Suprapubic skin (tissue), 4 donors: Measurements from ENCODE around the gene THNSL1. TPM values are rescaled to one million over a fixed set of nuclear protein-coding genes. Genes with fewer than 3 reads are reported as not detected.

ENCODE experiments used
- DNase-seq, 2 donors: peaks; one replicate each; pipeline ENCODE4 v3.0.0-alpha.2; 2019; ENCODE audit warnings: low spot score in 2 of 2
- H3K27ac ChIP-seq: fragments of 200-600 bp; sonication (generic); one replicate; pipeline ENCODE4 v1.5.1; 2019
- H3K27me3 ChIP-seq: fragments of 200-600 bp; sonication (generic); one replicate; pipeline ENCODE4 v1.5.1; 2019
- H3K36me3 ChIP-seq: fragments of 200-600 bp; sonication (generic); one replicate; pipeline ENCODE4 v1.5.1; 2019
- H3K4me1 ChIP-seq: fragments of 200-600 bp; sonication (generic); one replicate; pipeline ENCODE4 v1.5.1; 2019
- H3K4me3 ChIP-seq: fragments of 200-600 bp; sonication (generic); one replicate; pipeline ENCODE4 v1.5.1; 2019; ENCODE audit warnings: mild to moderate bottlenecking
- H3K9me3 ChIP-seq: fragments of 200-600 bp; sonication (generic); one replicate; pipeline ENCODE4 v1.5.1; 2019
- EP300 ChIP-seq: sonication (generic); formaldehyde crosslinking; IDR thresholded peaks from one replicate; pipeline ENCODE4 v1.6.1; 2017; ENCODE audit warnings: antibody characterized with exemption
- POLR2A ChIP-seq, 2 donors: fragments of 450-650 bp; IDR thresholded peaks; one replicate each; pipeline ENCODE4 v1.6.1; 2017; ENCODE audit warnings: antibody characterized with exemption in 2 of 2, mild to moderate bottlenecking in 2 of 2, moderate library complexity in 2 of 2
- POLR2AphosphoS5 ChIP-seq, 3 donors: sonication (generic); formaldehyde crosslinking; IDR thresholded peaks; one replicate each; pipeline ENCODE4 v1.6.1; 2017; ENCODE audit warnings: antibody characterized with exemption in 3 of 3
- WGBS: methylation state at CpG from one replicate; pipeline ENCODE4 v1.1.5; 2018; 5-methylcytosine and 5-hydroxymethylcytosine counted together
- total RNA-seq, 4 donors: library from RNA; depleted of rRNA; stranded (reverse); fragments of >200 nt; gene quantifications; one replicate each; pipeline ENCODE4 v1.1.0, GENCODE V29; 2016
- TF ChIP-seq, protein P1 (sequence below), 2 donors: fragments of 200-600 bp in 1 of 2; fragments of 450-650 bp in 1 of 2; sonication (generic) in 1 of 2; IDR thresholded peaks; one replicate each; pipeline ENCODE4 v1.5.1; 2016 to 2019; ENCODE audit warnings: antibody characterized with exemption in 2 of 2, mild to moderate bottlenecking in 1 of 2, moderate library complexity in 1 of 2

Gene THNSL1
- total RNA-seq, 4 donors from 2014 or later = 1.1 to 2.2 (median 2.0) TPM

- Histone ChIP-seq H3K4me1 (no peaks in the 10 kb centered on the region), H3K27ac (no peak overlapping the region), H3K9me3 (no peaks in the 10 kb centered on the region), H3K27me3 (no peaks in the 10 kb centered on the region), H3K4me3 (no peak overlapping the region), H3K36me3 (no peaks in the 10 kb centered on the region)
- no peak for TF ChIP-seq POLR2AphosphoS5 (IDR thresholded peaks at IDR 0.05)
- no peak for TF ChIP-seq POLR2A (IDR thresholded peaks at IDR 0.05)
- TF ChIP-seq EP300 = no peak
- TF ChIP-seq, protein P1, sequence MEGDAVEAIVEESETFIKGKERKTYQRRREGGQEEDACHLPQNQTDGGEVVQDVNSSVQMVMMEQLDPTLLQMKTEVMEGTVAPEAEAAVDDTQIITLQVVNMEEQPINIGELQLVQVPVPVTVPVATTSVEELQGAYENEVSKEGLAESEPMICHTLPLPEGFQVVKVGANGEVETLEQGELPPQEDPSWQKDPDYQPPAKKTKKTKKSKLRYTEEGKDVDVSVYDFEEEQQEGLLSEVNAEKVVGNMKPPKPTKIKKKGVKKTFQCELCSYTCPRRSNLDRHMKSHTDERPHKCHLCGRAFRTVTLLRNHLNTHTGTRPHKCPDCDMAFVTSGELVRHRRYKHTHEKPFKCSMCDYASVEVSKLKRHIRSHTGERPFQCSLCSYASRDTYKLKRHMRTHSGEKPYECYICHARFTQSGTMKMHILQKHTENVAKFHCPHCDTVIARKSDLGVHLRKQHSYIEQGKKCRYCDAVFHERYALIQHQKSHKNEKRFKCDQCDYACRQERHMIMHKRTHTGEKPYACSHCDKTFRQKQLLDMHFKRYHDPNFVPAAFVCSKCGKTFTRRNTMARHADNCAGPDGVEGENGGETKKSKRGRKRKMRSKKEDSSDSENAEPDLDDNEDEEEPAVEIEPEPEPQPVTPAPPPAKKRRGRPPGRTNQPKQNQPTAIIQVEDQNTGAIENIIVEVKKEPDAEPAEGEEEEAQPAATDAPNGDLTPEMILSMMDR (IDR thresholded peaks at IDR 0.05) = no peak
- no peak for DNase-seq
- WGBS = 96% methylated on average over 4 of the region's 4 CpGs
These were observed 33.3 kb upstream of the THNSL1 start for GRCh38 chr10:24983130-24983529.

DNA sequence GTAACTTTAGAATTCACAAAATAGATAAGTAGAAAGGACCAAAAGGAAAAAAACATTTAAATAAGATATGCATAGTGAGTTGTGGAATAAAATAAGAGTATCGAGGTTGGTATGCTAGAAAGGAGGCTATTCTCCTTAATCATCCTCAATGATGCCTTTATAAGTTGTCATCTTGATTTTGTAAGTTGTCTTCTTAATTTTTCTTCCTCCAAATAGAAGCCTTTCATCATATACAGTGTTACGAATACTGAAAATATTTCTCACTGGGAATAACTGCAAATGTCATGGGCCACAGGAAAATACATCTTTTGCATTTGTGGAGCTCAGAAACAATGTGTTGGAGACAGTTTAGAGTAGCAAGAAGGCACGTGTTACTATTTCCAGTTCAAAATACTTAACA, 32.5 kb upstream of the THNSL1 start:
- DNase-seq = no peak
- H3K4me1 ChIP-seq = no peaks in the 10 kb centered on the region
- 80% methylated on average over 3 of the region's 3 CpGs for WGBS

DNA sequence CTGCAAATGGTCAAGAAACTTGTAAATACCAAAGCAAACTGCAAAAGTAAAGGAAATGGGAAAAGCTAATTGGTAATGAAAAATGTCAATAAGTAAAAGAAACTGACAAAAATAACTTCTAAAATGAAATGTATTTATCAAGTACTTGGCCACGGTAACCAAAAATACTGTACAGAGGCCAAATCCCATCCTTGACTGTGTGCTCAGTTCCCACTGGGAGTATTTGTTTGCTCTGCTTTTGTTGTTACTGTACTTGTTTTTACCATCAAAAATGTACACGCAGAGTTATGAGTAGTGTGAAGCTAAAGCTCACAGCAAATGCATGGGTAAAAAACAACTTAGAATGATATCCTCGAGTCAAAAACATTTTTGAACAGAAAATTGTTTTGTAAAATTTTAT, 31.5 kb upstream of the THNSL1 start:
- no peak for DNase-seq
- Histone ChIP-seq H3K9me3 (no peaks in the 10 kb centered on the region), H3K4me3 (no peak overlapping the region), H3K27me3 (no peaks in the 10 kb centered on the region), H3K4me1 (no peaks in the 10 kb centered on the region), H3K36me3 (no peaks in the 10 kb centered on the region), H3K27ac (no peak overlapping the region)
- TF ChIP-seq EP300 (no peak), POLR2AphosphoS5 (IDR thresholded peaks at IDR 0.05) (no peak), POLR2A (IDR thresholded peaks at IDR 0.05) (no peak)
- TF ChIP-seq, protein P1 (IDR thresholded peaks at IDR 0.05) = no peak
- WGBS = 57% methylated on average over 3 of the region's 3 CpGs

More for the DNA sequence above, 32.5 kb upstream of the THNSL1 start:
- Histone ChIP-seq H3K27me3 (no peaks in the 10 kb centered on the region), H3K36me3 (no peaks in the 10 kb centered on the region), H3K9me3 (no peaks in the 10 kb centered on the region), H3K27ac (no peak overlapping the region), H3K4me3 (no peak overlapping the region)
- TF ChIP-seq POLR2A (IDR thresholded peaks at IDR 0.05) = no peak
- TF ChIP-seq, protein P1 (IDR thresholded peaks at IDR 0.05) = no peak
- TF ChIP-seq EP300 = no peak
- no peak for TF ChIP-seq POLR2AphosphoS5 (IDR thresholded peaks at IDR 0.05)

GRCh38 chr10:24988831-24989640, 27.4 kb upstream of the THNSL1 start:
- no peaks in the 10 kb centered on the region for H3K36me3 ChIP-seq
- no peak overlapping the region for H3K4me3 ChIP-seq
- H3K27ac ChIP-seq = no peak overlapping the region
- DNase-seq = no peak
- 67% methylated on average over 12 of the region's 12 CpGs for WGBS
- no peaks in the 10 kb centered on the region for H3K4me1 ChIP-seq
- TF ChIP-seq, protein P1 (IDR thresholded peaks at IDR 0.05) = no peak
- TF ChIP-seq EP300 (no peak), POLR2AphosphoS5 (IDR thresholded peaks at IDR 0.05) (no peak)
- no peaks in the 10 kb centered on the region for H3K9me3 ChIP-seq
- H3K27me3 ChIP-seq = no peaks in the 10 kb centered on the region

GRCh38 chr10:24989867-24990266, 26.5 kb upstream of the THNSL1 start:
- no peaks in the 10 kb centered on the region for H3K36me3 ChIP-seq
- H3K4me1 ChIP-seq = no peaks in the 10 kb centered on the region
- H3K4me3 ChIP-seq = no peak overlapping the region
- H3K9me3 ChIP-seq = no peaks in the 10 kb centered on the region
- TF ChIP-seq POLR2AphosphoS5 (IDR thresholded peaks at IDR 0.05) (no peak), POLR2A (IDR thresholded peaks at IDR 0.05) (no peak), EP300 (no peak)
- TF ChIP-seq, protein P1 (IDR thresholded peaks at IDR 0.05) = no peak
- no peak for DNase-seq
- no peak overlapping the region for H3K27ac ChIP-seq
- WGBS = 18% methylated on average over 1 of the region's 1 CpG
- no peaks in the 10 kb centered on the region for H3K27me3 ChIP-seq
